ENCODE results near the gene CACNA2D1.
"Not testable (repeated sequence)": the region's sequence is repeated elsewhere in the genome, so short reads cannot be mapped to it uniquely, and the experiment has no call there.

Gene CACNA2D1

DNA sequence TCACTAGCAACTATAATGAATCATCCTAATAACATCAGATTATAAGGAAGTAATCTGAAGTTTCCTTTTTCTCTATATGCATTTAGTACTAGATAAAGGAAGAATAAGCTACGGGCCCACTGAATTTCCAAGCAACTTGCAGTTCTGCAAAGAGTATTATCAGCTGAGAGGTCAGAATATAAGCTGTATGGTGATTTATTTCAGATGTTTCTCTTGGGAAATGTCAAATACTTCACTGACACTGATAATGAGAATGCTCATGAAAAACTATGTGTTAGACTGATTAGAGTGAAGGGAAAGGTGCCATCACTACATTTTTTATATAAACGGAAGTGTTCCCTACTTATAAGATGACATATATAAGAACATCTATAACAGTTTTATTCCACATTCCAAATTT is 422.5 kb downstream of the CACNA2D1 start:
- no peak for DNase-seq

DNA sequence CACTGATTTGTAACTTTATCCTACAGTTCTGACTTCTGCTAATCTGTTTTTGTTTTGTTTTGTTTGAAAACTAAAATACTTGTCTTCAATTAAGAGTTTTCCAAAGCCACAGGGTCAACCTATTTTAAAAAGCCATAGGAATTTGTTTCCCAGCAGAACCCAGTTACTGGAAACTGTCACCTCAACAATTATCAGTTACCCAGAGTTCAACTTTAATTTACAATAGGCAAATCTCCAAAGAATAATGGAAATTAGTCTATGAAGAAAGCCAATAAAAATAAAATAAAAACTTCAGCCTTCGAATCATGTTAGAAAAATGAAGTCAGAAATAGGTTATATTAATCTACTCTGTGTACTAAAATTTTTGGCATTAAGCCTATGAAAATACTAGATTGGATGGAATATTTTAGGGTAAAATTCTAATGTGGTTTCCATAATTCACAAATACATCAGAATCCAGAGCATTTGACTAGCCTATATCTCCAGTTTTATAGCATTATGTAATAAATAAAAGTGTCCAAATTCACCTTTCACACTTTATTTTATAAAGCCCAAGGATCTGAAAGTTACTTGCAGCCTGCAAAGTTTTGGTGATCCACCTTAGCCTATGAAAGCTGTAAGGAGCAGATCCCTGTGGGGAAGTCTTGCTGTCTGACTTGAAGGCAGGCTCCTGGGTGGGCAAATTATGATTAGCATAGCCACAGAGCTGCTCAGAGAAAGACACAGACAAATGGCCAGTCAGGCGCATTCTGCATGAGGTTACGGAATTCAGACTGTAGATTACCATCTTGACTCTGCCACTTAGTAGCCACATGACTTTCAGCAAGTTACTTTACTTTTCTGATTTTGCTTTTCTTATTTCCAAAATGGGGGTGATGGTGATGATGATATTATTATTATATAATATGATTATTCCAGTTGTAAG is 423.8 kb downstream of the CACNA2D1 start:
- no peak for DNase-seq

DNA sequence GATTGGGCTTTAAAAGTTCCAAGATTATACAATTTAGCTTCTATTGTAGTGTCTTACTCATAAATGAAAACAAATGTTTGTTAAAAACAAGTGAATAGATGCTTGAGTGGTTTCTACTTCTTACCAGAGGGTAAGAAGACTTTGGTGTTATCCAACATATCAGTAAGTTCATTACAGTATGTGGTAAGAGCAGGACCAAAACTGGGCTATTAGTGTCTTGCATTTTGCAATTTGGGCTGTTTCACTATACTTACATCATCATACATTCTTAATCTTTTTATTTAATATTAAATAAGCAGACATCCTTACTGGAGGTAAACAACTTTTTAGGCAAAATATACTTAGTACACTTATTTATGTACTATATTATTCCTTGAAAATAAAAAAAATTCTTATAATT is 425.4 kb downstream of the CACNA2D1 start:
- DNase-seq: no peak

DNA sequence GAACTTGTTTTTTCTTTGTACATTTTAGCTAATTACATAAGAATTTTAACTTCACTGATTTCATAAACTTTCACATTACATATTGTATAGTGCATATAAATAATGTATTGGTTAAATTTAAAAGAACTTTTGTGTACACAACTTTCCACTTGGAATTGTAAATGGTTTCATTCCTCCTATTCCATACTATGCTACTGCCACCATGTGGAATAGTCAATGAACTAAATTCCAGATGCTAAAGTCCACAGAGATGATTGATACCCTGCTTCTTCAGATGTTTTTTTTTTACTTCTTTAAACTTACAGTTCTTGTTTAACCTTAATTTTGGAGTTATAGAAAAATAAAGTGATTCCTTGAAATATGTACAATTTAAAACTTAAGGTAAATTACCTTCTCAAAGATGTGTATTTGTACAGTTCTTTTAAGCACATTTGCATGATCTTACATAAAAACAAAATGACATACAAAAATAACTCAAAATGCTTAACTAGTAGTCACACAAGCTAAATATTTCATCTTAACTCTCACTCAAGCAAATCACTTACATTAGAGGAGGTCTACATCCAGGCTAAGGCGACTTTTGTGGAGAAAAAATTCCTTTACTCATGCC is 426.1 kb downstream of the CACNA2D1 start:
- DNase-seq: no peak

DNA sequence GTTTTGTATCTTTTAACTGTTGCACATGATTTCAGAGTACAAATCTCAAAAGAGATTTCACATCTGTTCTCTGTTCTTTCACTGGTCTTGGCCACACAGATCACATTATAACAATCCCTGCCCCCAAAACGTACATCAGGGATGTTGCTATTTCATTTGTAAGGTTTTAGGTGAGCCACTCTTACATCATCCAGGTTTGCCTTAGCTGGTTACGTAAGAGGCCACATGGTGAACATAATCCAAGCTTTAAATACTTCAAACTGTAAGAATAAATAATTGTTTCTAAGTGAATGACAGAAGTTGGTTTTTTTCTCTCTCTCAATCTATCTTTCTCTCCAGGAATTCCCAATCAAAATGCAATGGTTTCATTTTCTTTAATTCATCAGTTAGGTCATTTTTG is 427.8 kb downstream of the CACNA2D1 start:
- DNase-seq: no peak

DNA sequence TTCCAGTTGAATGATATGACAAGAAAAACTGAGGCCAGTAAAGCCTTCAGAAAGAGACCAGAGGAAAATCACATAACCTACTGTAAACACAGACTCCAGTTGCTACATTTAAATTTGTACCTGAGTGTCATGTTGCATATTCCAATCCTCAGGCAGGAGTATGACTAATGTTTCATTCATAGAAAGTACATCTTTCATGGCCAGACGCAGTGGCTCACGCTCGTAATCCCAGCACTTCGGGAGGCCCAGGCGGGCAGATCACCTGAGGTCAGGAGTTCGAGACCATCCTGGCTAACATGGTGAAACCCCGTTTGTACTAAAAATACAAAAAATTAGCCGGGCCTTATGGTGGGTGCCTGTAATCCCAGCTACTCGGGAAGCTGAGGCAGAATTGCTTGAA is 429.0 kb downstream of the CACNA2D1 start:
- DNase-seq: not testable (repeated sequence)

DNA sequence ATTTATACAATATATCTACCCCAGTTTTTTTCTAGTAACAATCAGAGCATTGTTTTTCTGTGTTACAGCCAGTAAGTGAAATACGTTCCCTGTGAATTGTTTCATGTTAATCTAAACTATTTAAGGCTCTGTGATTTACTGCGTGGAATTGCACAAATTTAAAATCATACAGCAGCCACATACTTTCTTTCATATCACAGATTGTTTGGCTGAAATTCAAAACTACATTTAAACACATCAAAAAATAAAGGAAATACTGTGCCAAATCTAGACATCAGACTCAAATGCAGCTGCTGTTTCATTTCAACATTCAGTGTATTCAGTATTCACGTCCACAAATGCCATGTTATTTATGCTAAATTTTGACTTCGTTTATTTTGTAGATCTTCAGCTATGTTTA is 431.1 kb downstream of the CACNA2D1 start:
- no peak for DNase-seq

DNA sequence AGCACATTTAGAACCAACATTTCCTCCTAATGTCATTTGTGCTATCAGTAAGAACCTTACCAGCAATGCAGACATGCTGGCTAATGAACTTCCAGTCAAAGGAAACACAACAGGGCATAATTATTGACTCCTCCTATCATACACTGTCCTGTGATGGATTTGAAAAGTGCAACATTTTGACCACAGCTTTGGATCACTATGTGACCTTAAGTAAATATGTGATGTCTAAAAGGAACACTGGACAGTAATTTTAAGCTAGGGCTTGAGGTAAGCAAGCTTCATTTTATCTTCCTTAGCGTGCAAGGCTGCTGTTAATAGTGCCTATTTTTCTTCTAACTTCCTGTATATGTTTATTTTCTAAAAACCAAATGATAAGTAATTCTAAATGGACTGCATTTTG is 433.2 kb downstream of the CACNA2D1 start:
- DNase-seq: no peak

DNA sequence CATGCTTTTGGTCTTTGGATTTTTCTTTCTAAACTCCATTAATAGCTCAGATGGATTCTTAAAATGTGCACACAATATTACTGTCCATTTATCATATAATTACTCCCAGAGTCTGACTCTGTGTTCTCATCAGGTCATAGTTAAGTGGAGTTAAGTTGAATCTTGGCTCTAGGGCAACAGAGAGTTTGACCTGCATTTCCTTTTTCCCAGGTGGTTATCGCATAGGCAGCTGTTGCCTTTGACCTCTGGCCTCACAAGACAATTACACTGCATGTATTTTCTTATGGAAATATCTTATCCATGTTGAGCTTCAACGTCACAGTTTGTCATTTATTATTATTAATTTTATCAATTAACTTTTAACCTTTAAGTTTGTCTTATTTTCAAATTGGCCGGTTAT is 436.3 kb downstream of the CACNA2D1 start:
- no peak for DNase-seq

DNA sequence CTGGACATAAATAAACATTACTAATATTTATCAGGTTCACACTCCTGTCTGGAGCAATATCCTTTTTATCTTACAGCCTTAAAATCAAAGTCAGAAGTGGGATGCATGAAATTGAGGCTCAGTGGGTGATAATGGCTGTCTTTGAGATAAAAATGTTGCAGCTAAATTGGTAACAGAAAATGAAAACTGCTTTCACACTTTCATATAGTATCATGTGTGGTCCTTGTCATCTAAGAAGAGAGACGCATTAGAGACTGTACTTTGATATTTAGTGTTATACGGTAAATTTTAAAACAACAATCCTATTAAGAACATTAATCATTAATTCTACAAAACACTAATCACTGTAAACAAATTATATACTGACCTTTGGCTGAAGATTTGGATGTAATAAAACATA is 438.5 kb downstream of the CACNA2D1 start:
- DNase-seq: no peak

DNA sequence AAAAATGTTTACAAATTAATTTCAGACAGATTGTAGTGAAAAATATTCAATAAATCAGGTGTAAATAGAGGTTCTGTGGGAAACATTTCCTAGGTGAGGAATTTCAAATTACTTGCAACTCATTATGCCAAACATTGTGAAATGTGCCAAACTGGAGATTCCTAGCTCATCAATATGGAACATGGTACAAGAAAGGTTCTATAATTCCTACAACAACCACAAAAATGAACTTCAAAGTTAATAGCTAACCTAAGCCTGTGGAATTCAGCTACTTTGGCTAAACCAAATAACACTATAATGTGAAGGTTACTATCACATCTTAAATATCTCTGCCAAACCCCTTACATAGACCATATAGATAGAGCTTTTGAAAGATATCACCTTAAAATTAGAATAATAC is 450.4 kb downstream of the CACNA2D1 start:
- no peak for DNase-seq

DNA sequence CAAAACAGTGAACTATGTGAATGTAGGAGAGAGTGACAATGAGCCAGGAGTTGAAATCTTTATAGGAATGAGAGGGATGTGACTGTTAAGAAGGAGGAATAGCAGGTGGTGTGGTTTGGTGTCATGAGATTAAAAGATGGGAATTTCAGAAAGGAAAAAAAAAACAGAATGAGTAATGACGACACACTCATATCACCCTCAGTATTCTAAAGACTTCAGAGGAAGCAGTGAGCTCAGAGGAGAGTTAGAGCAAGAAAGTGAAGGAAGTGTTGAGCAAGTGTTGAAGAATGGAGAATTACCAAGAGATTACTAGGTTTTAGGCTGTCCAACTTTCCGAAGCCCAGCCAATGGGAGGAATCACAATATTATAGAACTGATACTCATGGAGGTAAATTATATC is 453.2 kb downstream of the CACNA2D1 start:
- DNase-seq: no peak

DNA sequence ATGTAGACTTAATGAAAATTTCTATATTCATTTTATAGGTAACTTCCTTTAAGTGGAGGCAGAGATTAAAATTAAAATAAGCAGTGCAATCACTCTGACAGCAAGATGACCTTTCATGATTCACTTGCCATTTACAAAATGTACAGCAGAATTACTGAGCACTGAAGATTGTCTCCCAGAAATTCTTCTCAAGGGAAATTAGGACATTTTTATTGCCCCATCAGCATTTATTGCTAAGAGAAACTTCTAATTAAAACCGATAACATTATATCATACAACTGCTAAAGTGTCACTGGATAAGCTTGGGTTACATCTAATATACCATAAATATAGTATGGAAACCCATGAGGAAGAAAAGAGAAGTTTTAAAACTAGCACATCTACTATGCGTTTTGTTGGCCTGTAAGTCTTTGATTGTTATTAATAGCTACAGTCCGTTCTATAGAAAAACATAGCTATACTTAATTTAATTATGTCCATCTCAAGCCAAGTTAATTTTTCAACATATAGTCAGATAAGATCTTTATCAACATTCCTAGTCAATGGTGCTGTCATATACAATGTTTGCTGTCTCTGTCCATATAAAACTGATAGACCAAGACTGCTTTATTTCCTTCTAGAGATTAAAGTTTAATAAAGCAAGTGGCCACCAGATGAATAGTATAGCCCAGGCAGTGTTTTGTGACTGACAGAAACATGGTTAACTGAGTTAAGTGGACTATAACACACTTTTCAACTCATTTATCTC is 456.7 kb downstream of the CACNA2D1 start:
- no peak for DNase-seq

DNA sequence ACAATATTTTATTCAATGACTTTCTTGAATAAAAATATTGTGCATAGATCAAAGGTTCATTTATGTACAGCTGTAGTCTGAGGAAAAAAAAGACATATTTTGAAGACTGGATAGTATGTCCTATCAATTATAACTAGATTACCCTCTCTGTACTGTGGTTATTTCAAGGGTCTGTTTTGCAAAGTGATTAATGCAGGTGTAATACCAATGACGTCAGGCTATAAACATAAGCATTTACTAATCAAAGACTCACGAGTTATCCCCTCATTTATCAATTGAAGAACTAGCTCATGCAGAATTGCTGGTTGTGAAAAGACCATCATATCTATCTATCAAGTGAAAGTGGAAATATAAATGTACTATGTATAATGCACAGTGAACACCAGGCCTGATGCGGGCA is 460.2 kb downstream of the CACNA2D1 start:
- DNase-seq: no peak

DNA sequence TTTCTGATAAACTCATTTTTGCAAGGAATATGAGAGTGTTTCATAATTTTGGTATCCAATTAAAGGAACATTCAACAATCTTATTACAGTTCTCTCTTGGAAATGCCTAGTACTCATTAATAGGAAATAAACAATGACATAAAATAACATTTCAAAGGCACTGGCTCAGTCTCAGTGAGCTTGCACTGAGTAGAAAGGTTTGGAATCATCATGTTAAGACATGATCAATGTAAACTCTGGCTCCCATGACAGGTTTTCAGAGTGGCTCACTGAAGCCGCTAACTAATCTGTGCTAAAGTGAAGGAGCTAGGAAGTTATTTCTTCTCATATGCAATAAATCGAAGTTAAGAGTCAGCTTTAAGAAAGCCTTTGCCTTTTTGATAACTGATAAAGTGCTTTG is 470.5 kb downstream of the CACNA2D1 start:
- DNase-seq: no peak

DNA sequence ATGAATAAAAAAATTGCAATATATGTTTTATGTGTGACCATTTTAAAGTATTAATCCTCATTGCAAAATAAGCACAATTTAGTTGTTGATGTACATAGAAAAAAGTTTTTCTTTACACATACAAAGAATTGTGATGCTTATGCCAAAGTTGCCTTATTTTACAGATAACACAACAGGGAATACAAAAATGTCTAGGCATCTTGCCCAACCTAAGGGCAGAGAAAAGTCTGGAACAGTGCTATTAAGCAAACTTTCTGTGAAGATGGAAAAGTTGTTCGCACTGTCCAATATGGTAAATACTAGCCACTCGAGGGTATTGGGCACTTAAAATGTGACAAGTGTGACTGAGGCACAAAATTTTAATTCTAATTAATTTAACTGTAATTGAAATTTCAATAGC is 483.6 kb downstream of the CACNA2D1 start:
- no peak for DNase-seq

DNA sequence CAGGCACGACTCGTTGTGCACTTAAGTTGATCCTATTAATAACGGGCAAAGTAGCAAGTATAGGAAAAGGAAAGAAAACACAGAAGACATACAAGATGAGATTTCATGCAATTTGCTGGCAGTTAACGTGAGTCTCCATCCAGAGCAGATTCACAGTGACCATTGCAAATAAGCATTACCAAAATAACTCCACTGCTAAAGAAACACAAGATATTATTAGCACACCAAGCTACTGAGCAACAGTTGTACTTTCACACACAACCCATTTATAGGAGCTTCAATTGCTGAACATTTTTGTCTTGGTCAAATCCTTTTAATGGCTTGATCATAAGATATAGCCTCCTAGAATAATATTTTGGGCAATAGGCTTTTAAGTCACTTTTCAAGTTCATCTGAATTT is 486.1 kb downstream of the CACNA2D1 start:
- DNase-seq: no peak

DNA sequence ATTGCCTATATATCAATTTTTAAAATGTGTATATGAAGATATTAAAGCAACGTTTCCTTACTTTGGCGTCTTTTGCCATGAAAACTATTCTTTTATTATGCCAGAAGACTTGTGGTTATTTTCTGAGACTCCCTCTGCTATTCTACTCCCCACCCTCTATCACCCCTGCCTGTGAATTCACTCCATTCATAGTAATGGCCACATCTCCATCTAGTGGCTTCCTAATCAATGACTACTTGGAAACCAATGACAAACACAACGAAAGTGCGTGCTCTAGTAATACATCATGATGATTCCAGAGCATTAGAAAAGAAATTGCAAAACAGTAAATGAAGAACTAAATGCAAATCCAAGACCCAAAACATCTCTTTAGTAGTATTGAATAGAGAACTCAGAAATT is 487.1 kb downstream of the CACNA2D1 start:
- DNase-seq: no peak

DNA sequence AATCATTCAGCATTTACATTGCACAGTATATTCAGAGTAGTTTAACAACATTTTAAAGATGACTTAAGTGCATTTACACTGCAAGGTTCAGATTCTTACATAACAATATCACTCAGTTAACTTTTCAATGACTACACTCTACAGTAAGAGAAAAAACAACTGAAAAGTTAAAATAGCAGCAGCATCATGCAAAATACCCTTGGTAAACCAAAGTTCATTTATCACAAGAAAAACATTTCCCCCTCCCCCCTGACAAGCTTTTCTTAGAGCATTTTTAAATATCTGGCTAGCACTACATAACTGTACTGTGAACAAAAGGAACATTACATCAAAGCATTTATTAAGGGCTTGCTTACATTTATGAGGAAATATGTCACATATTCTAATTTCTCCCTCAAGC is 494.3 kb downstream of the CACNA2D1 start:
- no peak for DNase-seq

DNA sequence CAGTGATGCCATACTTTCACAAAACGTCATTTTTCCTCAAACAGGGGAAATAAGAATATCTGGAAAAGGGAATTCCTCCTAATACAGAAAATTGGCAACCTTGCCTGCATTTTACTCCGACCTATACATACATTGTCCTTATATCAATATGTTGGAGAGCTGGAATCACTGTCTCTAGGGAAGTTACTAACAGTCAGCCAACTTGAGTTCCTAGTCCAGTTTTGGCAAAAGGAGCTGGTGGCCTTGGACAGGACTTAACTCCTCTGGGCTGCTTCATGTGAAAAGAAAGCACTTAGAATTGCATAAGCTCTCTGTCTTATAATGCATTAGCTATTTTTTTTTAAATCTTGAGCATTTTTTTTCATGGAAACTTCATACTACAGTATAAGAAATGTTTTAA is 499.5 kb downstream of the CACNA2D1 start:
- DNase-seq: no peak

DNA sequence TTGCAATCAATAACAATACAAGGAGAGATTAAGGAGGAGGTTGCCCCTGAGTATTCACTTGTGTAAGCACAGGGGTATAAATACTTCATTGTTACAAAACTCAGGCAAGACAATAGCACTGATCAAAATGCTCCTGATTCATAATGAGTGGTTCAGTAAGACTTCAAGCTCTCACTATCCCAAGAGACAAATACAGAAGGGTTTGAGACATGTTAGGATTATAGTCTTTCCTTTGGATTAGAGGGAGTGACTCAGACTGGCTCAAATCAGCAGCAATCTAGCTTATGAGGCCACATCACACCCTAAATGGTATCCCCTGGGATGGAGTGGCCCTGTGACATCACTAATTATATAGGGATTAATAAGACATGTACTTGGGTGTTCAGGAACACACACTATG is 506.5 kb downstream of the CACNA2D1 start:
- no peak for DNase-seq

DNA sequence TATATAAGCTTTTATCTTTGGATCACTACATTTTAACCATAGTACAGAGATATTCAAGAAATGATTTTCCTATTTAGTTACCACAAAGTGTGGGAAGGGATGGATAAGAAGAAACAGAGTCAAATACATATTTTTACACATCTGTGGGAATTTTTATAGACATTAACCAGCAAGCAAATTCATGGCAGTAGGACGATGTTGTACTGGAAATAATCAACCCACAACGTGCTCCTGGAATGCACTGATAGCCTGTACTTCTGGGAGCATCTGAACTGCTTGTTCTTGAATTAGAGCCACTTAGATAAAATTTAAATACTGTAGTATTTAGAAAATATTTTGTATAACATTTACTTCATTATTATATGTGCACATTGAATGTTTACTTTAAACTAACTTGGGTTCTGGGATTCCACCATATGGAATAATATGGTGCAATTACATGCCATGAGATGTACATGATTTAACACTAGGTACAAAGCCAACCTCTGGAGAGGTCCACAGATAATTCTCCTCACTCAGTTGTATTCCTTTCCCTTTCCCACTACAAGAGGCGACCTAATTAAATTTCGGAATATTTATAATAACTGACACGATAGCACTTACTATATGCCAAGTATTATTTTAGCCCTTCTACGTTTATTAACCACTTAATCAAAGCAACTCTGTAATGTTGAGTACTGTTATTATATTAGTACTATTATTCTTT is 508.8 kb downstream of the CACNA2D1 start:
- DNase-seq: no peak

DNA sequence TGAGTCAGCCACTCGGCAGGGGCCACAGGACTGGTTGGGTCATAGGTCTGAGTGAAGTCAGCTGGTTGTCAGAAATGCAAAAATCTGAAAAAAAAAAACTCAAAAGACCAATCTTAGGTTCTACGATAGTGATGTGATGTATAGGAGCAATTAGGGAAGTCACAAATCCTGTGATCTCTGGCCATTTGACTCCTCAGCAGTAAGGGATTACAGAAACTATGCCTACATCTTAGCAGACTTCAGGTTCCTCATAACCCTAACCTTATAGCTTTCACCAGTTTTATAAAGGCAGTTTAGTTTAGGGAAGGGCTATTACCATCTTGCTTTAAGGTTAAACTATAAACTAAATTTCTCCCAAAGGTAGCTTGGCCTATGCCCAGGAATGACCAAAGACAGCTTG is 510.6 kb downstream of the CACNA2D1 start:
- DNase-seq: no peak
